HepG2 (cell line): ENCODE results near the gene RPTOR. TPM values are rescaled to one million over a fixed set of nuclear protein-coding genes. Genes with fewer than 3 reads are reported as not detected.

Experiments used
- ATAC-seq: fragments of 200-7000 bp; cut with Tn5 transposase; 3 replicates; pipeline ENCODE4 v1.9.1; 2020; ENCODE audit warnings: mild to moderate bottlenecking, moderate library complexity
- BruUV-seq: library from RNA; stranded (reverse); fragments of 400-500 nt; replicated peaks from 2 replicates; lab custom pipeline; 2021; lab: Mats Ljungman, UMichigan
- CTCF ChIA-PET: fragments of 300-600 bp; formaldehyde crosslinking; extraction: SDS; loops from one replicate; lab custom pipeline; 2021; ENCODE audit warnings: low total read pairs, inconsistent platforms, low intra/inter-chr PET ratio; lab: Yijun Ruan, JAX
- POLR2A ChIA-PET: fragments of 350-600 bp; sonication (Branson Sonifier 250); formaldehyde crosslinking; loops from one replicate; lab custom pipeline; 2020; ENCODE audit warnings: antibody characterized with exemption, inconsistent platforms; lab: Yijun Ruan, JAX
- DNase-seq: peaks from one replicate; pipeline ENCODE4 v3.0.0-alpha.2; 2015; ENCODE audit warnings: low spot score
- FAIRE-seq: peaks from 3 replicates; lab custom pipeline; 2011; peaks lifted over from hg19 to GRCh38; lab: Jason Lieb, UNC
- H2AFZ ChIP-seq: one replicate; pipeline ENCODE4 v1.6.1; 2011; ENCODE audit warnings: low read length, inconsistent platforms
- H3K27ac ChIP-seq: fragments of 300-600 bp; 3 replicates; pipeline ENCODE4 v1.8.0; 2011; ENCODE audit warnings: mixed run types, mild to moderate bottlenecking, mixed read lengths, low read length, inconsistent platforms; ENCODE audit not compliant: insufficient read depth; ENCODE audit errors: extremely low read length
- H3K27me3 ChIP-seq, 2 experiments: fragments of 200-600 bp in 1 of 2; 2 replicates in 1 of 2; 3 replicates in 1 of 2; pipeline versions ENCODE4 v1.6.0 to v1.8.0; 2011; ENCODE audit warnings: low read length in 2 of 2, mild to moderate bottlenecking in 2 of 2, moderate library complexity in 2 of 2, inconsistent platforms in 1 of 2; ENCODE audit not compliant: insufficient read depth in 2 of 2, control insufficient read depth in 1 of 2
- H3K36me3 ChIP-seq, 2 experiments: fragments of 200-600 bp in 1 of 2; replicated peaks in 1 of 2; 2 replicates in 1 of 2; 3 replicates in 1 of 2; pipeline versions ENCODE4 v1.5.1 to v1.8.0; 2011; ENCODE audit warnings: low read length in 2 of 2, inconsistent platforms in 1 of 2; ENCODE audit not compliant: insufficient read depth in 2 of 2, control insufficient read depth in 1 of 2
- H3K4me1 ChIP-seq: 2 replicates; pipeline ENCODE4 v1.5.1; 2012; ENCODE audit warnings: low read length, inconsistent platforms; ENCODE audit not compliant: insufficient read depth
- H3K4me2 ChIP-seq: 2 replicates; pipeline ENCODE4 v1.6.0; 2011; ENCODE audit warnings: low read depth, low read length, inconsistent platforms
- H3K4me3 ChIP-seq, 3 experiments: fragments of 200-600 bp in 1 of 3; sonication (generic), shearing (Covaris generic) in 1 of 3; replicated peaks in 1 of 3; 2 replicates each; pipeline ENCODE4 v1.5.1; 2011 to 2016; ENCODE audit warnings: low read length in 3 of 3, inconsistent platforms in 2 of 3, low read depth in 2 of 3, mild to moderate bottlenecking in 2 of 3, control low read depth in 1 of 3, mixed read lengths in 1 of 3; ENCODE audit not compliant: insufficient read depth in 1 of 3
- H3K79me2 ChIP-seq: one replicate; pipeline ENCODE4 v1.6.1; 2011; ENCODE audit warnings: low read length, inconsistent platforms; ENCODE audit not compliant: insufficient read depth
- H3K9ac ChIP-seq: 2 replicates; pipeline ENCODE4 v1.6.0; 2011; ENCODE audit warnings: mild to moderate bottlenecking, low read depth, low read length, inconsistent platforms; ENCODE audit not compliant: insufficient read depth
- H3K9me3 ChIP-seq: 2 replicates; pipeline ENCODE4 v1.5.1; 2012; ENCODE audit warnings: mild to moderate bottlenecking, low read length
- H4K20me1 ChIP-seq: 2 replicates; pipeline ENCODE4 v1.6.0; 2011; ENCODE audit warnings: inconsistent platforms, mild to moderate bottlenecking, low read length, moderate library complexity; ENCODE audit not compliant: insufficient read depth
- AKAP8 ChIP-seq: sonication (generic); formaldehyde crosslinking; IDR thresholded peaks from 2 replicates; pipeline ENCODE4 v1.5.1; 2020; ENCODE audit warnings: mild to moderate bottlenecking, missing genetic modification reagents
- ATF1 ChIP-seq: IDR thresholded peaks from 2 replicates; pipeline ENCODE4 v1.6.1; 2016; ENCODE audit warnings: mild to moderate bottlenecking, control low read depth
- HNRNPUL1 ChIP-seq: fragments of 200-400 bp; formaldehyde crosslinking; IDR thresholded peaks from 2 replicates; pipeline ENCODE4 v1.6.1; 2017; ENCODE audit warnings: low read depth, mild to moderate bottlenecking, low read length, moderate library complexity
- MAF1 ChIP-seq: sonication (generic); formaldehyde crosslinking; IDR thresholded peaks from 2 replicates; pipeline ENCODE4 v1.5.0; 2020; ENCODE audit warnings: missing genetic modification reagents, borderline replicate concordance
- POLR2AphosphoS5 ChIP-seq: IDR thresholded peaks from 2 replicates; pipeline ENCODE4 v1.6.1; 2012; ENCODE audit warnings: low read depth, low read length
- SP4 ChIP-seq: sonication (generic); formaldehyde crosslinking; IDR thresholded peaks from 2 replicates; pipeline ENCODE4 v1.8.1; 2023; ENCODE audit warnings: mild to moderate bottlenecking, missing genetic modification reagents
- ZNF263 ChIP-seq: sonication (generic); formaldehyde crosslinking; IDR thresholded peaks from 2 replicates; pipeline ENCODE4 v1.4.0; 2020; ENCODE audit warnings: missing genetic modification reagents
- ZNF430 ChIP-seq: sonication (generic); formaldehyde crosslinking; IDR thresholded peaks from 2 replicates; pipeline ENCODE4 v1.9.0; 2021; ENCODE audit warnings: mild to moderate bottlenecking, missing genetic modification reagents
- ZNF790 ChIP-seq: sonication (generic); formaldehyde crosslinking; IDR thresholded peaks from 2 replicates; pipeline ENCODE4 v1.8.0; 2022; ENCODE audit warnings: missing genetic modification reagents, mild to moderate bottlenecking, borderline replicate concordance
- WGBS: methylation state at CpG from one replicate; pipeline ENCODE4 v1.1.6; 2017; ENCODE audit warnings: low lambda C conversion rate; 5-methylcytosine and 5-hydroxymethylcytosine counted together
- in situ Hi-C: cut with HindIII; loops from 2 replicates; pipeline ENCODE4 v1.10.0; 2017; ENCODE audit warnings: low pct_unique_long_range_greater_than_20kb; ENCODE audit not compliant: extremely low pct_ligation_motif_present
- intact Hi-C: fragments of 100-400 bp; cut with micrococcal nuclease; formaldehyde crosslinking; loops from one replicate; pipeline ENCODE4 v1.10.0; 2022; ENCODE audit not compliant: unreplicated experiment
- polyA plus RNA-seq, 8 experiments: library from polyadenylated mRNA; depleted of rRNA in 3 of 8; stranded (reverse) in 7 of 8; unstranded in 1 of 8; fragments of >200 nt; fragmentation: Illumina TruSeq in 4 of 8; extraction: Trizol in 4 of 8; gene quantifications; 2 replicates each; pipeline versions ENCODE4 v1.2.1 to v1.2.3, GENCODE V29; 2011 to 2016; ENCODE audit warnings: low read depth in 4 of 8, missing spikeins in 1 of 8, mixed read lengths in 1 of 8; ENCODE audit not compliant: insufficient read depth in 1 of 8
- total RNA-seq, 5 experiments: library from RNA; depleted of rRNA; stranded (reverse); fragments of >200 nt; fragmentation: Illumina TruSeq; extraction: Trizol; gene quantifications; 2 replicates each; pipeline ENCODE4 v1.2.3, GENCODE V29; 2016; ENCODE audit warnings: low read depth in 1 of 5
- TF ChIP-seq, protein P1 (sequence below): fragments of 450-650 bp; IDR thresholded peaks from 2 replicates; pipeline ENCODE4 v1.6.1; 2017

Gene RPTOR
- total and polyA plus RNA-seq, 2 of the 13 experiments (the other 11 are each of a cell fraction or from before 2014, with no cell fraction given), result 6.6 to 25.3 TPM

DNA sequence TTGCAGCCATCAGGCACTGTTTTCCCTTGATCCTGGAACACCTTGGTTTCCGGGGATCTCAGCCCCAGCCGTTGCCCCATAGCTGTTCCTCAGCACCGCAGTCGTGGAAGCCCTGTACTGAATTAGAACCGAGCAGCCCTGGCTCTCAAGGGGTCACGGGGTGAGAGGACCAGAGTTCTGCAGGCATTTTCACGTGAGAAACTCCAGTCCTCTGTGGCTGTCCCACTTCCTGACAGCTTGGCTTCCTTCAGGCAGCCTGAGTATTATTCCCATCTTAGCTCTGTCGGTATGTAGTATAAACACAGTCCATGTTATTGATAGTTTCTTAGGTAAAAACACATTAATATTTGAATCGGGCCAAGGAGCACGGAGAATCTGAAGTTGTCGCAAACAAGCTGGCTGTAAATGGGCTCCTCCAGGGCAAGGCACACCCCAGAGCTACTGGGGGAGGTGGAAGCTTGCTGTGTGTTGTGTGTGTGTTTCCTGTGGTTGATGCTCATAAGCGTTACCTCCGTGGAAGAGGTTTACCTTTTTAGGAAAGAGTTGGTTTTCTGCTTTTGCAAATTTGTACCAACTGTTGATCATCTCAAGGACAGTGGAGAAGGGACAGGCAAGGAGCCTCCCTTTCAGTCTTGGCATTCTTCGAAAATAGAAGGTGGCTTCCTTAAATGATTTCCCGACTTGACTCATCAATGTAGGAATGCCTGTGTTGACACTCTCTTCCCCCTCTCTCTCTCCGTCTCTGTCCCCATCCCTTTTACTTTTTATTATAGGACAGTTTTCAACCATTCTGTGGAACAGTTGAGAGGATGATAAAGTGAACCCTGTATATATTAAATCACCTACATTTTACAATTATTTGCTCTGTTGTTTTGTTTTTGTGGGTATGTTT lies 238.1 kb downstream of the RPTOR start:
- H2AFZ ChIP-seq, result no peak overlapping the region
- no peaks in the 10 kb centered on the region for H3K79me2 ChIP-seq
- TF ChIP-seq HNRNPUL1, result no peak
- TF ChIP-seq ZNF430, result no peak
- no peak for TF ChIP-seq SP4 (CRISPR knock-in tag)
- no peak for TF ChIP-seq ZNF790
- no peak for TF ChIP-seq ZNF263
- no peak for TF ChIP-seq ATF1 (CRISPR knock-in tag)
- no peak for TF ChIP-seq POLR2AphosphoS5
- TF ChIP-seq, protein P1, sequence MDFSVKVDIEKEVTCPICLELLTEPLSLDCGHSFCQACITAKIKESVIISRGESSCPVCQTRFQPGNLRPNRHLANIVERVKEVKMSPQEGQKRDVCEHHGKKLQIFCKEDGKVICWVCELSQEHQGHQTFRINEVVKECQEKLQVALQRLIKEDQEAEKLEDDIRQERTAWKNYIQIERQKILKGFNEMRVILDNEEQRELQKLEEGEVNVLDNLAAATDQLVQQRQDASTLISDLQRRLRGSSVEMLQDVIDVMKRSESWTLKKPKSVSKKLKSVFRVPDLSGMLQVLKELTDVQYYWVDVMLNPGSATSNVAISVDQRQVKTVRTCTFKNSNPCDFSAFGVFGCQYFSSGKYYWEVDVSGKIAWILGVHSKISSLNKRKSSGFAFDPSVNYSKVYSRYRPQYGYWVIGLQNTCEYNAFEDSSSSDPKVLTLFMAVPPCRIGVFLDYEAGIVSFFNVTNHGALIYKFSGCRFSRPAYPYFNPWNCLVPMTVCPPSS, result no peak
- no peak for TF ChIP-seq MAF1 (CRISPR knock-in tag)
- no peak for TF ChIP-seq AKAP8 (CRISPR knock-in tag)
- CTCF ChIA-PET, result no interaction called here
- H4K20me1 ChIP-seq, result no peaks in the 10 kb centered on the region; the same call in 1 of the 2 replicates
- intact Hi-C loops, result no loop called here
- H3K4me2 ChIP-seq, result no peak overlapping the region
- POLR2A ChIA-PET, result no interaction called here
- DNase-seq (no peak), FAIRE-seq (no peak), ATAC-seq (no peak)
- BruUV-seq, result no TSS peak
- H3K9ac ChIP-seq, result no peak overlapping the region
- H3K9me3 ChIP-seq, result no peaks in the 10 kb centered on the region
- no peak overlapping the region for H3K27ac ChIP-seq
- H3K4me1 ChIP-seq, result no peaks in the 10 kb centered on the region
- peaks cover 0 to 5% of the 10 kb centered on the region in 2 experiments for H3K36me3 ChIP-seq
- no peak overlapping the region for H3K4me3 ChIP-seq
- H3K27me3 ChIP-seq, result no peaks in the 10 kb centered on the region
- in situ Hi-C loops, result no loop called here
- 90% methylated on average over 16 of the region's 16 CpGs for WGBS
